Fibroblast of skin of back (primary cell): ENCODE data around the gene SLCO2B1.

Experiments
- DNase-seq: peaks from one replicate; pipeline ENCODE4 v3.0.0-alpha.2; 2013

Gene SLCO2B1

GRCh38 chr11:75145972-75146519 is 4.9 kb upstream of the SLCO2B1 start:
- DNase-seq, result no peak

- no peak for DNase-seq
Measured at GRCh38 chr11:75146711-75147110, 4.2 kb upstream of the SLCO2B1 start.

DNA sequence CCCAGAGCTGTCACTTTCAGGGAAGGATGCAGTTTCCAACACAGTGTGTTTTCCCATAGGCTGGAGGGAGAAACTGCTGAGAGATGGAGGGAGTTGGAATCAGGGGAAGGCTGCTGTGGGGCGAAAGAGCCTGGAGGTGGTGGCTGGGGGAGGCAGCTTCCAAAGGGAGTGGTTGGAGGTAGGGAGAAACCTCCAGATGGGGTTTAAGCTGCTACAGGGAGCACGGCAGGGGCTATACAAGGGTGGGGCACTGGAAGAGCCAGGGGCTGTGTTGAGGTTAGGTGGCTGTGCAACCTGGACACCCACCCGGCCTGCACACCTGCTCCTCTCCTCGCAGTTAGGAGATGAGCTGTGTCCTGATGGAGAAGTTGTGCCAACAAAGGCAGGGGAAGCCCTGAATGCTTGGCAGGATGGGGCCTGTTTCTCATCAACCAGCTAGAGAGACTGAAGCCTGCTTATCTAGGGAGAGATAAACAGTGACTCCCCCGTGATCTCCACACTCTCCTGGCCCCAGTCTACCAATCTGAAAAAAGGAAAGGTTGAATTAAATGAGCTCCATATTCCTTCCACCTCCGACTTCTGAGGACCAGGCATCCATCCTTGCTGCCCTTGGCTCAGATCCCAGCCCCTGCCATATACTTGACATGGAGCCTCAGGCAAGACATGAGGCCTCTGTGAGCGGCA is 3.6 kb upstream of the SLCO2B1 start:
- DNase-seq, result no peak

DNA sequence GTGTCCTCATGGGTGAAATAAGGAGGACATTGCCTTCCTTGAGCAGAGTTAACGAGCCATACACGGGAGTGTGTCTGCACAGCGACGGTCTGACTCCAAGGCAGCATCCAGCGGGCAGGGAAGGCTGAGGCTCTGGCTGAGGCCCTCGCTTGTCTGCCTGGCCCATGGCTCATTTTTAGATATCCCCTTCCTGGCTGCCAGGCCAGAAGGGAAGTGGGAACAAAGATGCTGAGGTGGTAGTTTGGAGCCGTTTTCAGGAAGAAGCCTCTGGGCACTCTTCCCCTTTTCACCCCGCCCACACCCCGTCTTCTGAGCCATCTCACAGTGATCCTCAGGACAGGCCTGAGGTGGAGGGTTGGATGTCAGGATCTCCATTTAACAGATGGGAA is 3.0 kb upstream of the SLCO2B1 start:
- DNase-seq, result no peak

- no peak for DNase-seq
Measured at GRCh38 chr11:75148436-75148983, 2.4 kb upstream of the SLCO2B1 start.

DNA sequence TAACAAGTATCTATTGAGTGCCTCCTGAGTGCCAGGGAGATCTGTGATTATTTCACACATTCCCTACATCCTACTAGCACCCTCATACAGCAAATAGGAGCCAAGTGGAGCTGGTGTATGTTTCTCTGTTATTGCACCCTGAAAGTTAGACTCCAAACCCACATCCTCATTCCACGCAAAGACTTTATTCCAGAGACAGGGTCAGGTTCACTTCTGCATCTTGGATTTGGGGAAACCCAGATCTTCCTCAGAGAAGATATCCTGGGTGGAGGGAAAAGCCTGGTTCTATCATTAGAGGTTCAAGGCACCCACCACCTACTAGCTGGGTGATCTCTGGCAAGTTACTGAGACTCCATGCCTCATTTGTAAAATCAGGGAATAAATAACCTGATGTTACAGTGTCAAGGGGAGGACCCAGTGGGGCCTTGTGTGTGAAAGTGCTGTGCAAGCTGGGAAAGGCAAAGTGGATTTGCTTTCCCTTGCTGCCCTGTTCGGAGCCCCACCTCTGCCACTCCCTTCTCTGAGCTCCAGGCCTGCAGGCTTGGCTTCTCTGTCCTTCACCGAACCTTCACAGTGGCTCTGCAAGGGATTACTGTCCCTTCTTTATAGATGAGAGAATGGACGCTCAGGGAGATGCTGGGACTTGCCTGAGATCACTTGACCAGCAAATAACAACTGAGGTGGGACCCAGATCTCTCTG is 991 bp upstream of the SLCO2B1 start:
- no peak for DNase-seq

GRCh38 chr11:75151346-75152047 is 590 bp downstream of the SLCO2B1 start:
- DNase-seq, result no peak

DNA sequence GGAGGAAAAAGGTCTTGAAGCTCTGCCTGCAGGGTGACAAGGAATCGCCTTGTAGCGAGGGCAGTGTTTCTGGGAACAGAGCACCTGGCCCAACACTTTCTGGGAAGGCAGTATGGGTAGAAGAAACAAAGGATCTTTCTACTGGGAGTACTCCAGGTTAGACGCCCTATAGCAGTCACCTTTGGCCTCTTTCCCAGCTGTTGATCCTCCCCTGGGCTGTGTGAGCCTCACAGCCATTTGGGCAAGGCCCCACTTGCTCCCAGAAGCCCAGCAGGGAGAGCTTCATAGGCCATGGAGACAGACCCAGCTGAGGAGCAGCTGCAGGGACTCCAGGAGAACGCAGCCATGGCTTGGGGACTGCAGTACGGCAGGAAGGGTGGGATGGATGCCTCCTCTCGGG is 1.2 kb downstream of the SLCO2B1 start:
- no peak for DNase-seq

- no peak for DNase-seq
Measured at GRCh38 chr11:75152651-75153427, 1.9 kb downstream of the SLCO2B1 start.

DNA sequence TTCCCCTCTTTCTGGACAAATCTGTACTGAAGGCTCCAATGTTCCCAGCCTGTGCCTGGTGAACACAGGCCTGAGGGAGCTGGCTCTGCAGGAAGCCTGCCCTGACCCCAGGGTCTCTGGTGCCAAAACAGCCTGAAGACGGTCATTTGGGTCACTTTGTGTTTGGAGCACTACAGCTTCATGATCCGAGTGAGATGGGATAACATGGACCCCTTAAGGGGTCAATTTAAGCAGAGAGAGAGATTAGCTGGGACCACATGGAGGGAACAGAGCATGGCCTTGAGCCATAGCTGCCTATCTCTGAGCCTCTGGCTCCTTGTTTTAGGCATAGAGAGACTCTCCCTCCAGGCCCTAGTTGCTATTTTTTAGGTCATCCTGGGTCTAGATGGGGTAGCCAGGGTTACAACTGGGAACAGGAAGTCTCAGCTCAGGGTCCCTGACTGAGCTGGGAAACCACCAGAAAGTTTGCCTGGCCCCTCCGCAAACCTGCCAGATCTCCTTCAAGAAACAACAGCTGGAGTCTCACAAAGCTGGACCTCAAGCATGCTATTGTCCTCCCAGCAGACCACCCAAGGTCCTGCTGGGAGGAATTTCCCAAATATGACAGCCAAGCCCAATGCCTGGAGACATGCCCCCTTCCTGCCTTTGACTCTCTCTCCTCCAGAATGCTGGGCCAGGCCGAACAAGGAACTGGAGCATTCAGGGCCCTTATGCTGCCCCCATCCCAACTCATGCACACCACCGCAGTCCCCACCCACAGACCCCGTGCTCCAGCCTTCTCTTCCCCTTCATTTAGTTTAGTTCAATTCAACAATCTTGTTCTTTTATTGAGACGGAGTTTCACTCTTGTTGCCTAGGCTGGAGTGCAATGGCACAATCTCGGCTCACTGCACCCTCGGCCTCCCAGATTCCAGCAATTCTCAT is 4.0 kb downstream of the SLCO2B1 start:
- DNase-seq, result no peak

DNA sequence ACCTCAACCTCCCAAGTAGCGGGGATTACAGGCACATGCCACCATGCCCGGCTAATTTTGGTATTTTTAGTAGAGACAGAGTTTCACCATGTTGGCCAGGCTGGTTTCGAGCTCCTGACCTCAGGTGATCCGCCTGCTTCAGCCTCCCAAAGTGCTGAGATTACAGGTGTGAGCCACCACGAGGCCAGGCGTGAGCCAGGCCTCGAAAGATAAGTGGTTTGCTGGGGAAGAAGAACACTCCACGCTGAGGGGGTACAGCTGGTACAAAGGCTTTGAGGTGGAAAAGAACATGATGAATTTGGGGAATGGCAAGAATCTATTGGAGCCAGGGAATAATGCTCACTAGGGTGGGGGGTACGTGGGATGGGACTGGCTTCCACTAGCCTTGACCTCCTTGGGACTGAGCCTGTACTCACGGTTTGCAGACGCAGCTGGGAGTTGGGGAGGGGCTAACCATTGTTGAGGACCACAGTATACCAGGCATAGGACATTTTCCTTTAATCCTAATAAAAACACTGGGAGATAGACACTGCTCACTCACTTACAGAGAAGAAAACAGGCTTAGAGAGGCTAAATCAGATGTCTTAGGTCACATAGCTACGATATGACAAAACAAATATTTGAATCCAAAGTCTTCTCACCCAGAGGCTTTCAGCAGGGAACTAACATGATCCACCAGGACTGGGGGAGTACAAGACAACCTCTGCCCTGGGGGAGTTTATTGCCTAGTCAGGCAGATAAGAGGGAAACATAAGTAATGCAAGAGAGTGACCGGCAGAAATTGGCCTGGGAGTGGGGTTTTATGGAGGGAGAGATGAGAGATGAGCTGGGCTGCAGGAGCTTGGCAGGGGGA is 4.9 kb downstream of the SLCO2B1 start:
- no peak for DNase-seq

DNA sequence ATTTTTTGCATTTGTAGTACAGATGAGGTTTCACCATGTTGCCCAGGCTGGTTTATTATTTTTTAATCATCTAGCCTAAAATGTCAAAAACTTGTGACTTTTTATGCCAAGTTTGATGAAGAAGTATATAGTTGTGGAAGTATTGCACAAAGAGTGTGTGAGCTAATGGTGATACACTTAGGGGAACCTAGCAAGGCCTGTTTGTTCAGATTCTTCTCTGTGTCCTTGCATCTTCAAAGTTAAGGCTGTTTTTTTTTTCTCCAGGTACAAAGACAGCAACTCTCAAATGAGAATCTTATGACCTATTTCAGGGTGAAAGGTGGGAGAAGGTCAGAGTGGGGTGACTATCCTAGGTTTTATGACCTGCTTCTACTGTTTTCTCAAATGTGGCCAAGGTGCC is 7.3 kb downstream of the SLCO2B1 start:
- DNase-seq, result no peak

DNA sequence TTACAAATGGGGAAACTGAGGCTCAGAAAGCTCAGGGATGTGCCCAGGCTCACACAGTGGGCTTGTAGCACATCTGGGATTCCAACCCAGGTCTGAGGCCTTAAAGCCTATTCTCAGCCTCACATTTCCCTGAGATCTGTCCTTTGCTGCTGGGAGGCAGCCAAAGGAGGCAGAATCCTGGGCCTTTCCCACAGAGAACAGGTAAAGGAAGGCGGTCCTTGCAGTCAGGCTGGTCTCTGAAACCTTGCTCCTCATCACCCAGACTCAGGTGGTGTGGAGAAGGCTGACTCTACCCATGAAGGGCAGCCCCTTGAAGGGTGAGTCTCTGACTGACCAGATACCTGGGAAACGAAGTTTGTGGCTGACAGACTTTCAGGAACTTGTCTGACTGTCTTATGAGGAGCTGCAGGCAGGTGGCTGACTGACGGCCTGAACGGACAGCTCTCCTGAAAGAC is 7.8 kb downstream of the SLCO2B1 start:
- no peak for DNase-seq

- no peak for DNase-seq
Measured at GRCh38 chr11:75159151-75159953, 8.4 kb downstream of the SLCO2B1 start.

- DNase-seq, result no peak
Measured at GRCh38 chr11:75160220-75160757, 9.4 kb downstream of the SLCO2B1 start.

GRCh38 chr11:75160880-75161279 is 10.0 kb downstream of the SLCO2B1 start:
- no peak for DNase-seq

GRCh38 chr11:75161506-75162095 is 10.7 kb downstream of the SLCO2B1 start:
- DNase-seq, result no peak

DNA sequence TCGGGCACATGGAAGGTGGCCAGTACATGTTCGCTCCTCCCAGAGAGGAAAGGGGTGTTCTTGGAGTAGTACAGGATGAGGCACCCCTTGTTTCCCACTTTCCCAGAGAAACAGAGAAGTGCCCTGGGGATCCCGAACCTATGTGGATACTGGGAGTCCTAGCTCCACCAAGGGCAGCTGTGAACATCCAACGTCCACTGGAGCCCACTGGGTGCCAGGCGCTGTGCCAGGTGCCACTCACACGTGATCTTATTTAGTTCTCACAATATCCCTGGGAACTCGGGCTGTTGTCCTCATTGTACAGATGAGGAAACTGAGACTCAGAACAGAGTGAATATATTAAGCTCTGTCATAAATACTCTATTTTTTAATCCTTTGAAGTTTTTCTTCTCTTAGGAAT is 12.0 kb downstream of the SLCO2B1 start:
- no peak for DNase-seq
